WERI-Rb-1 (cell line): Measurements from ENCODE around the gene ADAMTS2.

Experiments
- DNase-seq: peaks from one replicate; pipeline ENCODE4 v3.0.0-alpha.2; 2020
- H3K27ac ChIP-seq: fragments of 250-450 bp; sonication (Bioruptor Pico); 2 replicates; pipeline ENCODE4 v1.5.1; 2020; ENCODE audit warnings: mild to moderate bottlenecking, moderate library complexity
- H3K27me3 ChIP-seq: fragments of 250-450 bp; sonication (Bioruptor Pico); 2 replicates; pipeline ENCODE4 v1.5.1; 2021; ENCODE audit warnings: mild to moderate bottlenecking, low read depth, moderate library complexity; ENCODE audit not compliant: insufficient read depth, severe bottlenecking
- H3K36me3 ChIP-seq: fragments of 250-450 bp; sonication (Bioruptor Pico); 2 replicates; pipeline ENCODE4 v1.5.1; 2020; ENCODE audit warnings: mild to moderate bottlenecking, moderate library complexity
- H3K4me3 ChIP-seq: 2 replicates; pipeline ENCODE4 v1.5.1; 2011; ENCODE audit warnings: low read depth, mild to moderate bottlenecking, control low read depth, low read length
- H3K9me3 ChIP-seq: fragments of 250-450 bp; sonication (Bioruptor Pico); 2 replicates; pipeline ENCODE4 v1.5.1; 2021; ENCODE audit warnings: mild to moderate bottlenecking, moderate library complexity; ENCODE audit not compliant: severe bottlenecking
- TF ChIP-seq, protein P1 (sequence below): IDR thresholded peaks from 2 replicates; pipeline ENCODE4 v1.5.1; 2011; ENCODE audit warnings: low read depth, mild to moderate bottlenecking, control low read depth, inconsistent platforms, low read length

Gene ADAMTS2

DNA sequence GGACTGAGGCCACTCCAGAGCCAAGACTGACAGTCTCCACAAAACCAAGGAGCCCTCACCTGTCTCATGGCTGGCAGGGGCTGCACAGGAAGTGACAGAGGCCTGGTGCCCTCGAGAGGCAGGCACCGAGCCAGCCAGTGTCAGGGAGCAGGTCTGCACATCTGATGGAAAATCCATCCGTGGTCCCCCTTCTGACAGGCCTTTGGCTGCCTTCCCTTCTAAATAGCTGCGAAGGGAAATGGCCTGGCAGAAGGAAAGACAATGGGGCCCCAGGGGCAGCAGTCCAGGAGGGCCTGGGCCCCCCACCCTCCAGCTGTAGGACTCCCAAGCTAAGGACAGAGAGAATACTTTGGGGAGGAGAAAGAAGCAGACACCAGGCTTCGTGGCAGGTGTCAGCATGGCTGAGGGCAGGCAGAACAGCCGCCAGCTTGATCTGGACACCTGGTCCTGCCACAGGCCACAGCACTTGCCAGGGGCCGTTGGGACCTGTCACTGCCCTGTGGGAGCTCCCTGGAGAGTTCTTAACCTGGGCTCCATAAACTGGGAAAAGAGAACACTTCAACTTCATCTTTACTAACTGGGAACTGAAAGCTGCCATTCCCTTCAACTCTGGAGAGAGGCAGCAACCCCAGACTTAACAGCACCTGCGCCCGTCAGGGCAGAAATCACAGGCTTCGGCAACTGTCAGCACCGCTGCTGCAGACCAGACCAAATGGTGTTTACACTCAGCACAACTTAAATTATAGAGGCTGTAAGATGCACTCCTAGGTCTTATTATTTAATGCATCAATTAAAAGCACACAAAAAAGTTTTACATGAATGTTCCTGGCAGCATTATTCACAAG, 22.0 kb downstream of the ADAMTS2 start:
- H3K27ac ChIP-seq: no peak overlapping the region
- H3K9me3 ChIP-seq: no peaks in the 10 kb centered on the region
- no peaks in the 10 kb centered on the region for H3K27me3 ChIP-seq
- no peak overlapping the region for H3K4me3 ChIP-seq
- TF ChIP-seq, protein P1, sequence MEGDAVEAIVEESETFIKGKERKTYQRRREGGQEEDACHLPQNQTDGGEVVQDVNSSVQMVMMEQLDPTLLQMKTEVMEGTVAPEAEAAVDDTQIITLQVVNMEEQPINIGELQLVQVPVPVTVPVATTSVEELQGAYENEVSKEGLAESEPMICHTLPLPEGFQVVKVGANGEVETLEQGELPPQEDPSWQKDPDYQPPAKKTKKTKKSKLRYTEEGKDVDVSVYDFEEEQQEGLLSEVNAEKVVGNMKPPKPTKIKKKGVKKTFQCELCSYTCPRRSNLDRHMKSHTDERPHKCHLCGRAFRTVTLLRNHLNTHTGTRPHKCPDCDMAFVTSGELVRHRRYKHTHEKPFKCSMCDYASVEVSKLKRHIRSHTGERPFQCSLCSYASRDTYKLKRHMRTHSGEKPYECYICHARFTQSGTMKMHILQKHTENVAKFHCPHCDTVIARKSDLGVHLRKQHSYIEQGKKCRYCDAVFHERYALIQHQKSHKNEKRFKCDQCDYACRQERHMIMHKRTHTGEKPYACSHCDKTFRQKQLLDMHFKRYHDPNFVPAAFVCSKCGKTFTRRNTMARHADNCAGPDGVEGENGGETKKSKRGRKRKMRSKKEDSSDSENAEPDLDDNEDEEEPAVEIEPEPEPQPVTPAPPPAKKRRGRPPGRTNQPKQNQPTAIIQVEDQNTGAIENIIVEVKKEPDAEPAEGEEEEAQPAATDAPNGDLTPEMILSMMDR: no peak
- no peaks in the 10 kb centered on the region for H3K36me3 ChIP-seq
- no peak for DNase-seq

GRCh38 chr5:179322071-179323025, 22.9 kb downstream of the ADAMTS2 start:
- no peak overlapping the region for H3K27ac ChIP-seq
- H3K27me3 ChIP-seq: no peaks in the 10 kb centered on the region
- H3K36me3 ChIP-seq: no peaks in the 10 kb centered on the region
- DNase-seq: no peak
- TF ChIP-seq, protein P1: no peak
- no peaks in the 10 kb centered on the region for H3K9me3 ChIP-seq
- H3K4me3 ChIP-seq: no peak overlapping the region

GRCh38 chr5:179321206-179321987, 23.9 kb downstream of the ADAMTS2 start:
- no peak for DNase-seq
- H3K27me3 ChIP-seq: no peaks in the 10 kb centered on the region
- H3K4me3 ChIP-seq: no peak overlapping the region
- TF ChIP-seq, protein P1: no peak
- no peaks in the 10 kb centered on the region for H3K9me3 ChIP-seq
- no peaks in the 10 kb centered on the region for H3K36me3 ChIP-seq
- no peak overlapping the region for H3K27ac ChIP-seq

DNA sequence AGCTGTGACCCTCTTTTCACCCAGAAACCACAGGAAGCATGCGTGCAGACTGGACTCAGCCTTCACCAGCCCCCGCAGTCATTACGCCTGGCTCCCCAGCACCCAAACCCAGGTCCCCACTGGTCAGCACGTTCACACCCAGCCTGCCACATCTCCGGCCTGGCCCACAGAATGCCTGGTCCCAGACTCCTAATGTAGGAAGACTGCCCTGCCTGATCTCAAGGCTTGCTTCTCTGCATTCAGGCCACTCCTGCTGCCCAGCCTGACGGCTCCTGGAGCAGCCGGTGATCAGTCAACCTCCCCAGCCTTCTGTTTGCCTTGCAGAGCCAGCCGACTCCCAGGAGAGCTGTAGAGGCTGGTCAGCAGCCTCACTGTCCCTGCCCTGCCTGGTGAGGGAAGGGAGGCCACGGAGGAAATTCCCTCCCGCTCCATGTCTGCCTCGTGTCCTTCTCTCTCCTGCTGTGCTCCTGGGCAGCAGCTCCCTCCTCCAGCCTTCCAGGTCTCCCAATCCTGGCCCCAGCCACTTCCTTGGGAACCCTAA, 25.4 kb downstream of the ADAMTS2 start:
- H3K27ac ChIP-seq: no peak overlapping the region
- H3K27me3 ChIP-seq: no peaks in the 10 kb centered on the region
- H3K9me3 ChIP-seq: no peaks in the 10 kb centered on the region
- no peak for DNase-seq
- H3K36me3 ChIP-seq: no peaks in the 10 kb centered on the region
- TF ChIP-seq, protein P1: no peak
- H3K4me3 ChIP-seq: no peak overlapping the region

DNA sequence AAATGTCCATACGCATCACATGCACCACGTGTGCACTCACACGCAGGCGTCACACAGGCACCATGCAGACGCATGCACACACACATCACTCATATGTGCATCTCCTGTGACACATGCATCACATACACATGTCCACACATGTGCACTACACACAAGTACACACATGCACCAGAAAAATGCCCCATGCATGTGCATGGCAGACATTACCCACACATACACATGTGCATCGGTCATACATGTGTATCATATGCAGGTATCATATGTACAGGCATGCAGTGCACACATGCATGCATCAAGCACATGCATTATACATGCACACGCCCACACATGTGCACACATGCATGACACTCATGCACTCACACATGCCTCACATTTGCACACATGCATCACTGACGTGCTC, 26.1 kb downstream of the ADAMTS2 start:
- H3K27ac ChIP-seq: no peak overlapping the region
- TF ChIP-seq, protein P1: no peak
- no peak for DNase-seq
- no peaks in the 10 kb centered on the region for H3K36me3 ChIP-seq
- no peak overlapping the region for H3K4me3 ChIP-seq
- no peaks in the 10 kb centered on the region for H3K27me3 ChIP-seq
- no peaks in the 10 kb centered on the region for H3K9me3 ChIP-seq
